GM19238 (cell line): Measurements from ENCODE around the gene FOXN4.
A peak's percentile ranks its signal among the peaks of the same experiment; 100 is the strongest.

Experiments
- DNase-seq: peaks from one replicate; pipeline ENCODE4 v3.0.0; 2011; ENCODE audit warnings: low spot score; ENCODE audit not compliant: insufficient read length

The FOXN4 gene

DNA sequence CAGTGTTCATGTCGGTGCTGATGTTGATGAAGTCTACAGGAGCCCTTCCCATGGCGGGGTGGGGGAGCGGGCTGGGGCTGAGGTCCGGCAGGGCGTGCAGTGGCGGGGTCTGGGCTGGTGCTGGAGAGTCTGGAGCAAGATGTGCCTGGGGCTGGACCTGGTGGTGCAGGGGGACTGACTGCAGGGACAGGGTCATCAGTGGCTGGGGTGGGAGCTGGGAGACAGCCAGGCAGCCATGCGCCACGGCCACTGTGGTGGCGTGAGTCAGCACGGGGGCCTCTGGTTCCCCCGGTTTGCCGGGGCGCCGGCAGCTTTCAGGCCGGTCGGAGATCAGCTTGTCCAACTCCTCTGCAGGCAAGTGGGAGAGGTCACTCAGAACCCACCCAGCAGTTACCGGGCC, 27.6 kb downstream of the FOXN4 start:
- DNase-seq, result no peak

DNA sequence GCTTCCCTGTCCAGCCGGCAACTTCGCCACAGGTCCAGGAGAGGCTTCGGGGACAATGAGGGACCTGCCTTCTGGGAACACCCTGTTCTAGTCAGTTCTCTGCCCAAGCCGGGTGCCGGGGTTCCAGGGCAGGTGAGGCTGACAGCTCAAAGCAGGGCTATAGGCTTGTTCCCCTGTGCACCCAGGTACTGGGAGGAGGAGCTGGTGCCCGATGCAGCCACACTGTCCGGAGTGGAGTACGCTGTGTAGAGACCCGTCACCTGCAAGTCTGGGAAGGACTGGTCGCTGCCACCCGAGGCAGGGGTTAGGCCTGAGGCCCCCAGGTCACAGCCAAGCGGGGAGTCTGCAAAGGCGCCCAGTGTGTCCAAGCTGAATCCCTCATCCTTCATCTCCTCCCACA, 29.6 kb downstream of the FOXN4 start:
- no peak for DNase-seq

DNA sequence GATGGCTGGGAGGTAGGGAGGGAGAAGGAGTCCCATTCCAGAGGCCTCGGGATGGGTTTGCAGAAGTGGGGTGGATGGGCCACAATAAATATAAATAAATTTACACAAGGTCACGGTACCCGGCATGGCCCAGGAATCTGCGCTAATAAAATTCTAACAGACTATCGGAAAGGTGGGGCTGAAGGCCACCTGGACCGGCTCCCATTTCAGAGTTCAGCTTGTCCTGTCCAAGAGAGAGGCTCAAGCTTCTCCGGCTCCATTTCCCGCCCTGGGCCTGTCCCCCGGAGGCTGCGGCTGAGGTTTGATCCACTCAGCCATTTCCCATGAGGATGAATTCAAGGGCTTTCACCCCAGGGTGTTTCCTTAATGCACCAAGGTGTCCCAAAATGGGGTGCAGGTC, 30.2 kb downstream of the FOXN4 start:
- no peak for DNase-seq

GRCh38 chr12:109277899-109278762, 31.0 kb downstream of the FOXN4 start:
- DNase-seq, result no peak

- DNase-seq, result no peak
Measured at GRCh38 chr12:109277255-109277898, 31.7 kb downstream of the FOXN4 start.

DNA sequence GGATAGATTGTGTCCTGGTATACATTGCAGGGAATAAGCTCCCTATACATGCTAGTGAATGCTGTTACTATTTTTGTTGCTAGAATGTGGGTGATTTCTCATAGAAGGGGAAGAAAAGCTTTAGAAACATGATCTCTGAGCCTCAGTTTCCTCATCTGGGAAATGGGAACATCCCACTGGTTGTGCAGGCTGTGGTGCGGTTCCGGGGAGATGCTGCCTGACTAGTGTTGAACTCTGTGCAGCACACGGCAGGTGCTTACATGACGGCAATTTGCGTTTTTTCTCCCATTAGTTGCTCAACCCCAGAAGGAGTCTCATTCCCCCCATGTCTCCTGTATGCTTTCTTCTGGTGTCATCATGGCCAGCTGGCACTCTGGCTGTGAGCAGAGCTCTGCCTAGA, 32.9 kb downstream of the FOXN4 start:
- no peak for DNase-seq

GRCh38 chr12:109275173-109275572, 33.9 kb downstream of the FOXN4 start:
- no peak for DNase-seq

- DNase-seq, result no peak
Measured at GRCh38 chr12:109274381-109274780, 34.7 kb downstream of the FOXN4 start.

DNA sequence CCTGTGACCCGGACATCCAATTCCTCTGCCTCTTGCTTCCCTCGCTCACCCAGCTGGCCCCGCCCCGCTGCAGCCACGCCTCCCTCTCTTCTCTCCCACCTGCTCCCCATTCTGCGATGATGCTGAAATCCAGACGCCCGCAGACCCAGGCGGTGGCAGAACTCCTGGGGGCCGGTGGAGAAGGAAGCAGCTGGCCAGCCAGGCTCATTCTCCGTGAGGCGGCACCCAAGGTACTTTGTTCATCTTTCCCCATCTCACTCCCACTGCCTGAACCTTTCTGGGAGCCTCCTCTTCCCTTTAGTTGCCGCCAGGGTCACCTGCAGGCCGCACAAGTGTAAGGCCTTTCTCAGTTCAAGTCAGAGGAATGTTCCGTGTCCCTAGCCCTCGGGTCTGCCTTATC, 35.7 kb downstream of the FOXN4 start:
- no peak for DNase-seq

GRCh38 chr12:109271418-109271817, 37.7 kb downstream of the FOXN4 start:
- DNase-seq, result no peak

- DNase-seq, result no peak
Measured at GRCh38 chr12:109270494-109270893, 38.6 kb downstream of the FOXN4 start.

- DNase-seq, result no peak
Measured at GRCh38 chr12:109269428-109269827, 39.7 kb downstream of the FOXN4 start.

DNA sequence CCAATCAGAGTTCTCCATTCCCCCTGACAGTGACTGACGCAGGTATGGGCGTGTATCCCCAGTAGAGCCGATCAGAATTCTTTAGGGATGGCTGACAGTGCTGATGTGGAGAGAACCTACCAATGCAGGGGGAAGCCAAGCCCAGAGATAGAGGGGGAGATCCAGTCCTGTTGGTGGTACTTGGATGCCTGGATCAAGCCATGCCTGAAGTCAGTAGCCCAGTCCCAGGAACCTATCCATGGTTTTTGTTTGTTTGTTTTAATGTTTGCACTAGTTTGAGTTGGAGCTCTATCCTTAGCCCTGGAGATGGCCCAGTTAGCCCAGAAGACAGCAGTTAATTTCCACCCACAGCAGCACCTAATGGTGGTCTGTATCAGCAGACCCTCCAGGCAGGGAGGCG, 40.2 kb downstream of the FOXN4 start:
- no peak for DNase-seq

DNA sequence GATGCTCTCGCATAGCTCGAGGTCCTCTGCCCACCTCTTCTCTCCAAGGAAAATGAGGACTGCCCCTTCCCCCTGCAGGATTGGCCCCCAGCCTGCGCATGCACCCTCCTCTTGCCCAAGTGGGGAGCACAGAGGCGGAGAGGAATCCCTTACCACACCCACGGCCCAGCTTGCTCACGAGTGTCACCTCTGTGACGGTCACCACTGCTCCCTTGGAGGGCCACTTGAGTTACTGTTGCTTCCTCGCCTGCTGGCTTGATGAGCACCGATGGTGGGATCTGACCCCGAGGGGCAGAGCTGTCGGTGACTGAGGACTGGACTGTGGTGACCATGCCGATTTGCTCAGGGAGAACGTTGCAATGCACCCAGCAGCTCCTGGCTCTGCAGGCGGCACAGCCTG, 41.7 kb downstream of the FOXN4 start:
- no peak for DNase-seq

DNA sequence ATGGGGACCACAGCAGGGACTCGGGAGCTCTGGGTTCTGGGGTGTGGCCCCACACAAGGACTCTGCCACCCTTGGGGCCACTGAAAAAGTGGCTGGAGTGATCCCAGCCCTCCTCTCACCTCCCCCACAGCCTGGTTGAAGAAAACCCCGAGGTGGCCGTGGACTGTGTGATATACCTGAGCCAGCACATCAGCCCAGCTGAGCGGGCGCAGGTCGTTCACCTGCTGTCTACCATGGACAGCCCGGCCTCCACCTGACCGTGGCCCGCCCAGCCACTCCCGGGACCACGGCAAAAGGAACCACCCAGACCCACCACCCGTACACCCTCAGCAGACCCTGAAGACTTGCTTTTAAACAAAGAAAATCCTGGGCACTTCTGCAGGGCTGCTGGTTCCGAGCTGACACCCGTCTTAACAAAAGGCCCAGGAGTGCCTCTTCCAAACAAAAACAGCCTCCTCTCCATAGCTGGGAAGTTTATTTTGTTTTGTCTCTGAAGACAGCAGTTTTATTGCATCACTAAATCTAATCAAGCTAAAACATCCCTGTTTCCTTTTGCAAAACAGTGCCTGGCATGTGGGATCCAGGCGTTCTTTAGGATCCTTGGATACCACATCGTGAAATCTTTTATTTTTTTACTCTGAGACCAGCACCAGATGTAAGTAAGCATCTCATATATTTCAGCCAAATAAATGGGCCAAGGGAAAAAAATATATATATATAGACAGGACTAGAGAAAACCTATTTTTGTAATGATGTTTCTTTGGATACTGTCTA, 42.8 kb downstream of the FOXN4 start:
- DNase-seq, result no peak

- DNase-seq, result no peak
Measured at GRCh38 chr12:109264943-109265650, 44.0 kb downstream of the FOXN4 start.

DNA sequence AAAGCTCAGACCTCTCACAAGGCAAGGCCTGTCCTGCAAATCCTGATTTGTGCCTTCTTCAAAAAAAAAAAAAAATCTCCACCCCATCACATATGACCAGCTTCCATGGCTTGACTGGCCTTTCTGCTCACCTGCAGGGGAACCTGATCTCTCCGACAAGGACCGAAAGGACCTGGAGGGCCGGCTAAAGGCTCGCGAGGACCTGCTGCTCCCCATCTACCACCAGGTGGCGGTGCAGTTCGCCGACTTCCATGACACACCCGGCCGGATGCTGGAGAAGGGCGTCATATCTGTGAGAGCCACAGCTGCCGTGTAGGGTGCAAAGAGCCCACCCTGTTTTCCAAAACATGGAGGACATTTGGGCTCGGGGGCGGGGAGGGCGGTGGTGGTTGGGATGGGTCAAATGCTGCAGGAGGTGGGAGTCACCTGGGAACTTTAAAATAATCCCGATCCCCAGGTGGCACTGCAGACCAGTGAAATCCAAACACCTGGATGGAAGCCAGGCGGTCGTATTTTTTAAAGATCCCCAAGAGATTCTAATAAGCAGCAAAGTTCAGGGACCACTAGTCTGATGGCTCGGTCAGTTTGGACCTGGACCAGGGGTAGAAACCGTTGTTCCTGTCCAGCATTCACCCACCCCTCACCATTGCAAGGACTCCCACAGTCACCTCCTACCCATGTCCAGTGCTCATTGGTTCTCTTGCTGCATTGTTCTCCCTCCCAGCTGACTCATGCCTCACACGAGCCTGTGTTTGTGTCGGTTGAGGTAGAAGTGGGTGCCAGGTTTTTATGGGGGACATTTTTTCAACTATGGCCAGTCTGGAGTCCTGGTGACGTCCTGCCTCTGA, 44.8 kb downstream of the FOXN4 start:
- peak; percentile 69 for DNase-seq

- no peak for DNase-seq
Measured at GRCh38 chr12:109263439-109263838, 45.6 kb downstream of the FOXN4 start.

DNA sequence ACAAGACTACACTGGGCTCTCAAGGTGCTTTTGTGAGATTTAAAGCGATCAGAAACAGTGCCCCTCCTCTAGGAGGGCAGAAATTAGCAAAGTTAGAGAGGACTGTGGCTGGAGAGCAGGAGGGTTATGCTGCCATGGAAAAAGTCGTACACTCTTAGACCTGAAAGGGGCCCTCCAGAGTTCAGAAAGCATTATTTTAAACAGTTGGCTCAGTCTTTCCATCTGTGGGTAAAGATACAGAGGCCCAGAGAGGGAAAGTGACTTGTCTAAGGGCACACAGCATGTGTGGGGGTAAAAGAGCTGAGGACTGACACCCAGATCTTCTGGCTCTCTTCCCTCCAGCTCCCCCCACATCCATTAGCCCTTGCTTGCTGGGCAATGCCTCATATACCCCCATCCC, 47.1 kb downstream of the FOXN4 start:
- DNase-seq, result no peak

DNA sequence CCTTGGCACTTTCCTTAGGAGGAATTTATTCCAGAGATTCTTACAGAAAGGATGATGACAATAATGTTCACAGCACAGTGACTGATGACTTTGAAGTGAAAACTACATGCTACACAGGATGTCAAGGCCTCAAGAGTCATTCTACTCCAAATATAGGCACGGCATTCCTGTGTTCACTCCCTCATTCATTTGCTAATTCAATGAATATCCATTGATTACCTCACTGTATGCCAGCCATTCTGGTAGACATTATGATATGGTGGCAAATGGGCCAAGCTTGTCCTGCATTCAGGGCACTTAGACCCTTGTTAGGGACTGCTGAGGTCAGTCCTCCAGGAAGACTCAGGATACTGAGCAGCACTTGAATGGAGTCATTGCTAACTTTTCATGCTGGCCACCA, 48.0 kb downstream of the FOXN4 start:
- no peak for DNase-seq

GRCh38 chr12:109259545-109259895, 49.6 kb downstream of the FOXN4 start:
- DNase-seq, result no peak
